Endothelial cell of umbilical vein (primary cell): ENCODE results near the gene KNCN. TPM values are rescaled to one million over a fixed set of nuclear protein-coding genes. Genes with fewer than 3 reads are reported as not detected.

ENCODE experiments used
- BruUV-seq: library from RNA; stranded (reverse); fragments of 400-500 nt; replicated peaks from 2 replicates; lab custom pipeline; 2021; lab: Mats Ljungman, UMichigan
- CTCF ChIA-PET: fragments of 300-600, 350-600 bp; sonication (Branson Sonifier 250); formaldehyde crosslinking; loops from one replicate; lab custom pipeline; 2021; ENCODE audit warnings: antibody characterized with exemption, inconsistent platforms; lab: Charles Lee
- POLR2A ChIA-PET: fragments of 300-600, 350-600 bp; sonication (Branson Sonifier 250); formaldehyde crosslinking; loops from one replicate; lab custom pipeline; 2021; ENCODE audit warnings: antibody characterized with exemption, inconsistent platforms; lab: Charles Lee
- DNase-seq: peaks from one replicate; pipeline ENCODE4 v3.0.0-alpha.2; 2011; ENCODE audit warnings: low read depth, low spot score
- FAIRE-seq: peaks from 2 replicates; lab custom pipeline; 2011; peaks lifted over from hg19 to GRCh38; lab: Jason Lieb, UNC
- H2AFZ ChIP-seq: 2 replicates; pipeline ENCODE4 v1.6.0; 2012; ENCODE audit warnings: low read depth, low read length, control low read depth, inconsistent platforms
- H3K27ac ChIP-seq: 2 replicates; pipeline ENCODE4 v1.5.1; 2011; ENCODE audit warnings: low read depth, mild to moderate bottlenecking, control low read depth, low read length, moderate library complexity; ENCODE audit not compliant: insufficient read depth
- H3K27me3 ChIP-seq, 2 experiments: 2 replicates each; pipeline versions ENCODE4 v1.6.0 to v1.6.1; 2011; ENCODE audit warnings: low read length in 2 of 2, mixed read lengths in 1 of 2; ENCODE audit not compliant: control insufficient read depth in 2 of 2, insufficient read depth in 2 of 2
- H3K36me3 ChIP-seq, 2 experiments: 2 replicates in 1 of 2; 3 replicates in 1 of 2; pipeline ENCODE4 v1.5.1; 2011; ENCODE audit warnings: low read length in 2 of 2, mild to moderate bottlenecking in 1 of 2, moderate library complexity in 1 of 2; ENCODE audit not compliant: control insufficient read depth in 2 of 2, insufficient read depth in 2 of 2; ENCODE audit errors: extremely low read depth in 1 of 2
- H3K4me1 ChIP-seq: 3 replicates; pipeline ENCODE4 v1.5.1; 2011; ENCODE audit warnings: mild to moderate bottlenecking, low read length; ENCODE audit not compliant: control insufficient read depth, insufficient read depth; ENCODE audit errors: extremely low read depth
- H3K4me2 ChIP-seq: 2 replicates; pipeline ENCODE4 v1.6.1; 2011; ENCODE audit warnings: low read length, control low read depth, mixed read lengths; ENCODE audit not compliant: insufficient read depth
- H3K4me3 ChIP-seq, 3 experiments: fragments of 200-600 bp in 1 of 3; sonication (generic), shearing (Covaris generic) in 1 of 3; replicated peaks in 1 of 3; 2 replicates each; pipeline ENCODE4 v1.5.1; 2011 to 2016; ENCODE audit warnings: control low read depth in 3 of 3, low read length in 3 of 3, mild to moderate bottlenecking in 2 of 3, inconsistent platforms in 1 of 3, low read depth in 1 of 3, moderate library complexity in 1 of 3; ENCODE audit not compliant: insufficient read depth in 1 of 3
- H3K79me2 ChIP-seq: 2 replicates; pipeline ENCODE4 v1.6.0; 2012; ENCODE audit warnings: low read length, inconsistent platforms; ENCODE audit not compliant: control insufficient read depth, insufficient read depth
- H3K9ac ChIP-seq: replicated peaks from 2 replicates; pipeline ENCODE3; 2011; ENCODE audit warnings: low read length, control low read depth; ENCODE audit not compliant: insufficient read depth; ENCODE audit errors: extremely low read depth
- H3K9me1 ChIP-seq: replicated peaks from 3 replicates; pipeline ENCODE4 v1.6.0; 2011; ENCODE audit warnings: mild to moderate bottlenecking, low read length; ENCODE audit not compliant: control insufficient read depth, insufficient read depth; ENCODE audit errors: extremely low read depth
- H3K9me3 ChIP-seq: replicated peaks from 2 replicates; pipeline ENCODE4 v1.5.1; 2012; ENCODE audit warnings: low read length, inconsistent platforms; ENCODE audit not compliant: control insufficient read depth, insufficient read depth
- H4K20me1 ChIP-seq: replicated peaks from 2 replicates; pipeline ENCODE3; 2011; ENCODE audit warnings: mild to moderate bottlenecking, low read length; ENCODE audit not compliant: control insufficient read depth, insufficient read depth; ENCODE audit errors: extremely low read depth
- EZH2 ChIP-seq: IDR thresholded peaks from 2 replicates; pipeline ENCODE4 v1.6.1; 2012; ENCODE audit warnings: borderline replicate concordance, low read depth, mild to moderate bottlenecking, moderate library complexity, low read length, inconsistent platforms; ENCODE audit not compliant: severe bottlenecking
- GATA2 ChIP-seq: IDR thresholded peaks from 2 replicates; pipeline ENCODE4 v1.7.0; 2011; ENCODE audit warnings: low read depth, mild to moderate bottlenecking, moderate library complexity, mixed read lengths, low read length; ENCODE audit not compliant: insufficient read length, insufficient read depth
- MAX ChIP-seq: IDR thresholded peaks from 2 replicates; pipeline ENCODE4 v1.6.1; 2011; ENCODE audit not compliant: insufficient read depth, insufficient read length
- POLR2A ChIP-seq: IDR thresholded peaks from 2 replicates; pipeline ENCODE4 v1.6.1; 2012; ENCODE audit warnings: low read depth, mild to moderate bottlenecking, control low read depth, low read length
- dilution Hi-C: fragments of 300-500 bp; cut with MboI; formaldehyde crosslinking; loops from one replicate; pipeline ENCODE4 v1.15.0; 2019; ENCODE audit warnings: low sequenced_read_pairs; ENCODE audit not compliant: extremely low pct_ligation_motif_present
- intact Hi-C: fragments of 100-400 bp; cut with micrococcal nuclease; formaldehyde crosslinking; loops from one replicate; pipeline ENCODE4 v1.10.0; 2022
- polyA plus RNA-seq, 4 experiments: library from polyadenylated mRNA; depleted of rRNA in 3 of 4; stranded (reverse) in 3 of 4; unstranded in 1 of 4; fragments of >200 nt; gene quantifications; 2 replicates each; pipeline versions ENCODE4 v1.2.1 to v1.2.3, GENCODE V29; 2011 to 2012; ENCODE audit warnings: missing spikeins in 1 of 4
- total RNA-seq: library from RNA; stranded (reverse); gene quantifications from 2 replicates; pipeline ENCODE4 v1.2.3, GENCODE V29; 2021
- TF ChIP-seq, protein P1 (sequence below), 2 donors: IDR thresholded peaks; 1 replicate in 1 of 2; 2 replicates in 1 of 2; pipeline ENCODE4 v1.5.1; 2011; ENCODE audit warnings: low read length in 2 of 2, mild to moderate bottlenecking in 2 of 2, moderate library complexity in 2 of 2, control low read depth in 1 of 2, inconsistent platforms in 1 of 2, low read depth in 1 of 2; ENCODE audit not compliant: insufficient read depth in 1 of 2; ENCODE audit errors: extremely low read depth in 1 of 2

Gene KNCN
- total and polyA plus RNA-seq, 2 donors (not counting 3 experiments of a cell fraction or from before 2014, with no cell fraction given): not detected

DNA sequence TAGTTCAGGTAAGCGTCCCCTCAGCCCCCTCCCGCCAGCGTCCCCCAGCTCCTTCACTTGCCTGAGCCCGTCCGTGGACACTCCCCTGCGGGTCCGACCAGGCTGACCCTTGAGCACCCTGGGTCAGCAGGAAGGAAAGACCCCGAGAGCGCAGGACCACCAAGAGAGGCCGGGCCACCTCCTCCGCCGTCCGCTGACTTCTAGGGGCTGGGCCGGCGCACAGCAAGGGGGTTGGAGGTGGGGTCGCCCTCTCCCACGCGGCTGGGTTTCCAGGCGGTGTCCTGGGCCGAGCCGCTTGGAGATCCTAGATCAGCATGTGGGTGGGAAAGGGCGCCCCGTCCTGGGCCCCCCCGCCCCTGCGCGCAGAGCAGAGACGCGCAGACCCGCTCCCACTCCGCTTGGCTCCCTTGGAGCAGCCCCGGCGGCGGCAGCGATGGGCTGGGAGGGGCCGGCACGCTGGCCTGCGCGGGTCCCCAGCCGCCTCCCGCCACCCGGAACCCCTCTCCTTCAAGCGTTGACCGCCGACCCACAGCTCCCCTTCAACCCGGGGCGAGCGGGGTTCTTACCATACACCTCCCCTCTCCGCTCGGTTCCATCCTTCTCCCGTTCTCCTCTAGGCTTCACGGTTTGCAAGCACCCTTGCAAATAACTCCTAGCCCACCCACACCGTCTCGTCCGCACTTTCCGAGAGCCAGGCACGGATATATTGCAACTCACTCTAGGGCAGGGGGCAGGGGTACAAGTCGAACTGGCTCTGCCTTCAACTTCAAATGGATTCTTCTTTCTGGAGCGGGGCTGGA is 7.5 kb downstream of the KNCN start:
- H4K20me1 ChIP-seq: no peaks in the 10 kb centered on the region
- no peak overlapping the region for H3K9ac ChIP-seq
- H3K27me3 ChIP-seq: peaks cover 42 to 49% of the 10 kb centered on the region in 2 experiments
- BruUV-seq: no TSS peak
- no peak overlapping the region for H3K4me3 ChIP-seq
- H3K4me2 ChIP-seq: no peak overlapping the region
- no peaks in the 10 kb centered on the region for H3K36me3 ChIP-seq
- CTCF ChIA-PET: no interaction called here
- FAIRE-seq (no peak), DNase-seq (no peak)
- H3K9me3 ChIP-seq: no peaks in the 10 kb centered on the region
- TF ChIP-seq MAX (no peak), POLR2A (no peak), GATA2 (no peak), EZH2 (peak; percentile 81)
- TF ChIP-seq, protein P1, sequence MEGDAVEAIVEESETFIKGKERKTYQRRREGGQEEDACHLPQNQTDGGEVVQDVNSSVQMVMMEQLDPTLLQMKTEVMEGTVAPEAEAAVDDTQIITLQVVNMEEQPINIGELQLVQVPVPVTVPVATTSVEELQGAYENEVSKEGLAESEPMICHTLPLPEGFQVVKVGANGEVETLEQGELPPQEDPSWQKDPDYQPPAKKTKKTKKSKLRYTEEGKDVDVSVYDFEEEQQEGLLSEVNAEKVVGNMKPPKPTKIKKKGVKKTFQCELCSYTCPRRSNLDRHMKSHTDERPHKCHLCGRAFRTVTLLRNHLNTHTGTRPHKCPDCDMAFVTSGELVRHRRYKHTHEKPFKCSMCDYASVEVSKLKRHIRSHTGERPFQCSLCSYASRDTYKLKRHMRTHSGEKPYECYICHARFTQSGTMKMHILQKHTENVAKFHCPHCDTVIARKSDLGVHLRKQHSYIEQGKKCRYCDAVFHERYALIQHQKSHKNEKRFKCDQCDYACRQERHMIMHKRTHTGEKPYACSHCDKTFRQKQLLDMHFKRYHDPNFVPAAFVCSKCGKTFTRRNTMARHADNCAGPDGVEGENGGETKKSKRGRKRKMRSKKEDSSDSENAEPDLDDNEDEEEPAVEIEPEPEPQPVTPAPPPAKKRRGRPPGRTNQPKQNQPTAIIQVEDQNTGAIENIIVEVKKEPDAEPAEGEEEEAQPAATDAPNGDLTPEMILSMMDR (IDR thresholded peaks at IDR 0.05; ENCODE audit: extremely low read depth in 1 of 2, insufficient read depth in 1 of 2, low read depth in 1 of 2, low read length in 2 of 2): no peak
- H2AFZ ChIP-seq: no peak overlapping the region
- dilution Hi-C loops: no loop called here
- intact Hi-C loops: no loop called here
- no peaks in the 10 kb centered on the region for H3K79me2 ChIP-seq
- POLR2A ChIA-PET: no interaction called here
- no peak overlapping the region for H3K27ac ChIP-seq
- no peaks in the 10 kb centered on the region for H3K9me1 ChIP-seq
- H3K4me1 ChIP-seq: no peaks in the 10 kb centered on the region
